Activated T-helper 1 cell treated with Interleukin-2 at 50 U/mL for 16 hours (primary cell): ENCODE measurements around the gene EPM2A.
A peak's percentile ranks its signal among the peaks of the same experiment; 100 is the strongest.
"Not testable (repeated sequence)": the region's sequence is repeated elsewhere in the genome, so short reads cannot be mapped to it uniquely, and the experiment has no call there.

ENCODE experiments used
- DNase-seq: peaks from one replicate; pipeline ENCODE4 v3.0.0-alpha.2; 2020; ENCODE audit warnings: low read depth

Gene EPM2A

GRCh38 chr6:145735356-145736165 is at the start of gene EPM2A:
Gene EPM2A (minus strand): TSS chr6:145735520. CDS start chr6:145735498, 22 bp downstream.
- DNase-seq: peak; percentile 48

GRCh38 chr6:145784683-145785082 is 49.4 kb upstream of the EPM2A start:
- no peak for DNase-seq

- no peak for DNase-seq
Measured at GRCh38 chr6:145783796-145784195, 48.5 kb upstream of the EPM2A start.

GRCh38 chr6:145772846-145773245 is 37.5 kb upstream of the EPM2A start:
- DNase-seq: no peak

GRCh38 chr6:145765449-145765848 is 30.1 kb upstream of the EPM2A start:
- DNase-seq: no peak

- DNase-seq: no peak
Measured at GRCh38 chr6:145763742-145764141, 28.4 kb upstream of the EPM2A start.

- DNase-seq: no peak
Measured at GRCh38 chr6:145761584-145761983, 26.3 kb upstream of the EPM2A start.

GRCh38 chr6:145758113-145758512 is 22.8 kb upstream of the EPM2A start:
- no peak for DNase-seq

GRCh38 chr6:145756170-145756662 is 20.9 kb upstream of the EPM2A start:
- DNase-seq: no peak

GRCh38 chr6:145755682-145756081 is 20.4 kb upstream of the EPM2A start:
- no peak for DNase-seq

GRCh38 chr6:145752638-145753037 is 17.3 kb upstream of the EPM2A start:
- DNase-seq: no peak

- no peak for DNase-seq
Measured at GRCh38 chr6:145749632-145750031, 14.3 kb upstream of the EPM2A start.

GRCh38 chr6:145745861-145746260 is 10.5 kb upstream of the EPM2A start:
- DNase-seq: no peak

GRCh38 chr6:145744619-145745018 is 9.3 kb upstream of the EPM2A start:
- DNase-seq: no peak

GRCh38 chr6:145743332-145743731 is 8.0 kb upstream of the EPM2A start:
- no peak for DNase-seq

GRCh38 chr6:145742472-145742871 is 7.2 kb upstream of the EPM2A start:
- DNase-seq: not testable (repeated sequence)

GRCh38 chr6:145739685-145740084 is 4.4 kb upstream of the EPM2A start:
- not testable (repeated sequence) for DNase-seq

GRCh38 chr6:145738265-145738664 is 2.9 kb upstream of the EPM2A start:
- no peak for DNase-seq

- no peak for DNase-seq
Measured at GRCh38 chr6:145736661-145737144, 1.4 kb upstream of the EPM2A start.

- peak; percentile 35 for DNase-seq
Measured at GRCh38 chr6:145734486-145735355, 599 bp downstream of the EPM2A start.

- DNase-seq: no peak
Measured at GRCh38 chr6:145733810-145734209, 1.5 kb downstream of the EPM2A start.

GRCh38 chr6:145733207-145733606 is 2.1 kb downstream of the EPM2A start:
- no peak for DNase-seq

GRCh38 chr6:145731447-145731846 is 3.9 kb downstream of the EPM2A start:
- DNase-seq: no peak
